Limb (tissue), 2 donors: Measurements from ENCODE around the gene SAMD11.

Source experiments
- DNase-seq, 2 donors: peaks; one replicate each; pipeline ENCODE4 v3.0.0-alpha.2; 2016; ENCODE audit errors: extremely low spot score in 2 of 2

SAMD11 gene

GRCh38 chr1:917076-917459 lies 6.7 kb upstream of the SAMD11 start:
- no peak for DNase-seq

GRCh38 chr1:917466-918091 lies 6.1 kb upstream of the SAMD11 start:
- no peak for DNase-seq

- no peak for DNase-seq
Measured at GRCh38 chr1:918353-918752, 5.4 kb upstream of the SAMD11 start.

- DNase-seq = no peak
Measured at GRCh38 chr1:918843-919242, 4.9 kb upstream of the SAMD11 start.

GRCh38 chr1:919271-919872 lies 4.4 kb upstream of the SAMD11 start:
- DNase-seq = no peak

GRCh38 chr1:920010-920409 lies 3.7 kb upstream of the SAMD11 start:
- no peak for DNase-seq

- no peak for DNase-seq
Measured at GRCh38 chr1:920521-920920, 3.2 kb upstream of the SAMD11 start.

GRCh38 chr1:921011-921837 lies 2.5 kb upstream of the SAMD11 start:
- peak; percentile 76 to 88 for DNase-seq

- DNase-seq = no peak
Measured at GRCh38 chr1:923991-924655, 400 bp downstream of the SAMD11 start.

- DNase-seq = no peak
Measured at GRCh38 chr1:924656-925560, 1.2 kb downstream of the SAMD11 start.

- DNase-seq = no peak
Measured at GRCh38 chr1:925561-926421, 2.1 kb downstream of the SAMD11 start.

- DNase-seq = no peak
Measured at GRCh38 chr1:927234-927633, 3.5 kb downstream of the SAMD11 start.

GRCh38 chr1:927748-928147 lies 4.0 kb downstream of the SAMD11 start:
- no peak for DNase-seq

GRCh38 chr1:928825-929661 lies 5.3 kb downstream of the SAMD11 start:
- DNase-seq = no peak

GRCh38 chr1:929712-930632 lies 6.2 kb downstream of the SAMD11 start:
- DNase-seq = no peak

GRCh38 chr1:930633-931138 lies 7.0 kb downstream of the SAMD11 start:
- no peak for DNase-seq

- no peak for DNase-seq
Measured at GRCh38 chr1:931380-932172, 7.9 kb downstream of the SAMD11 start.
